ES-I3 (cell line): ENCODE measurements around the gene TMCC1.

Experiments
- H3K36me3 ChIP-seq: 2 replicates; pipeline ENCODE4 v1.6.1; 2013; ENCODE audit warnings: mild to moderate bottlenecking, low read length, control low read depth, moderate library complexity; ENCODE audit not compliant: insufficient read depth
- H3K4me1 ChIP-seq: 2 replicates; pipeline ENCODE4 v1.6.1; 2013; ENCODE audit warnings: mild to moderate bottlenecking, control low read depth, low read length; ENCODE audit not compliant: insufficient read depth
- H3K9ac ChIP-seq: 2 replicates; pipeline ENCODE4 v1.6.1; 2013; ENCODE audit warnings: low read depth, mild to moderate bottlenecking, low read length, moderate library complexity
- H3K9me3 ChIP-seq: 2 replicates; pipeline ENCODE4 v1.6.1; 2013; ENCODE audit warnings: mild to moderate bottlenecking, low read length, moderate library complexity; ENCODE audit not compliant: control insufficient read depth, insufficient read depth

The TMCC1 gene

DNA sequence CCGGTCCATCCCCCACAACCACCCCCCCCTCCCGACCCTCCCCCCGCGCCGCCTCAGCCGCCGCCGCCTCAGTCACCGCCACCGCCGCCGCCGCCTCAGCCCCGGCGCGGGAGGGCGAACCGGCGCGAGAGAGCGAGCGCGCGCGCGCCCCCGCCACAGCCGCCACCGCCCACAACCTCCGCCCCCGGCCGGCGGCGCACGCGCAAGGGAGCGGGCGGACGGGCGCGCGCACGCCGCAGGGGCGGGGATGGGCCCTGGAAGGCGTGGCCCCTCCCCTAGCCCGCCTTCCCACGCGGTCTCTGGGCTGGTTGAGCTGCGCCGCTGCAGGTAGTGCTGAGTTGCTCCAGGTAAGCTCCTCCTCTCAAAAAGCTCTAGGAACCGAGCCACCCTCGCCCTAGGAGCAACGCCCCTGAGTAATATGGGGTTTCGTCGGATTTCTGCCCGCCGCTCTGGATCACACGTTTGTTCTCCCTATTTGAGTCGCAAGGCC lies at the start of gene TMCC1:
Gene TMCC1 (minus strand): TSS at position 131 of the 490 bp plus-strand sequence.
- H3K9ac ChIP-seq = peak within 1 kb of the TSS; percentile 97
- H3K4me1 ChIP-seq = peaks cover 19% of the 10 kb centered on the region
- H3K9me3 ChIP-seq = no peaks in the 10 kb centered on the region
- H3K36me3 ChIP-seq = no peaks in the 10 kb centered on the region

DNA sequence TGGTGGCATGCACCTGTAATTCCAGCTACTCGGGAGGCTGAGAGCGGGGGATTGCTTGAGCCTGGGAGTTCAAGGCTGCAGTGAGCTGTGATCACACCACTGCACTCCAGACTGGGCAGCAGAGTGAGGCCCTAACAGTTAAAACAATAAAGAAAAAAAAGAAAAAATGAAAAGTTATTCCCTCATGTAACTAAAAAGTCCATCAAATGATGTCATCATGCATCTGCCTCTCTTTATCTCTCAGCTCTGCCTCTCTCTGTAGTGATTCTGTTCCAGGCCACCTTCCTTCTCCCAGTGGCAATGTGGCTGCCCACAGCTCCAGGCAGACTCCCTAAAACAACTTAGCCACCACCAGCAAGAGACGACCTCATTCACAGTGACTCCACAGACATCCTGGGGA lies 49.5 kb upstream of the TMCC1 start:
- Histone ChIP-seq H3K36me3 (no peaks in the 10 kb centered on the region), H3K4me1 (no peaks in the 10 kb centered on the region), H3K9ac (no peak overlapping the region)

DNA sequence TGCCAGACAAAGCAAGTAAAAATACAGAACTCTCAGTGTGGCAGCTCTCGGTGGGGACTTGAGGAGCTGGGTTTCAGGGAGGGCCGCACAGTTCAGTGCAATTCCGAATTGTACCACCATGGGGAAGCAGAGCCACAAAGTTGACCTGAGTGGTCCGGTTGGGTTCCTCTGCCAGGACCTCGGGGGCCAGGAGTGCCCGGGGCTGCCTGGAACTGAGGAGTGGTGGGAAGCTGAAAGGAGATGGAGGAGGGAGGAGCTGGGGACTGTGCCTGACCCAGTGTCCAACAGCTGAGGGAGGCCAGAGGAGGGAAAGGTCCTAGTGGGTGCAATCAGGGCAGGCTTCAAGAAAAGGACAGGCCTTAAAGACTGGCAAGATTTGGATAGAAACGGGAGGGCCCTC lies 48.8 kb upstream of the TMCC1 start:
- H3K36me3 ChIP-seq = no peaks in the 10 kb centered on the region
- no peak overlapping the region for H3K9ac ChIP-seq
- no peaks in the 10 kb centered on the region for H3K9me3 ChIP-seq
- no peaks in the 10 kb centered on the region for H3K4me1 ChIP-seq

More for the DNA sequence above, 49.5 kb upstream of the TMCC1 start:
- no peaks in the 10 kb centered on the region for H3K9me3 ChIP-seq

DNA sequence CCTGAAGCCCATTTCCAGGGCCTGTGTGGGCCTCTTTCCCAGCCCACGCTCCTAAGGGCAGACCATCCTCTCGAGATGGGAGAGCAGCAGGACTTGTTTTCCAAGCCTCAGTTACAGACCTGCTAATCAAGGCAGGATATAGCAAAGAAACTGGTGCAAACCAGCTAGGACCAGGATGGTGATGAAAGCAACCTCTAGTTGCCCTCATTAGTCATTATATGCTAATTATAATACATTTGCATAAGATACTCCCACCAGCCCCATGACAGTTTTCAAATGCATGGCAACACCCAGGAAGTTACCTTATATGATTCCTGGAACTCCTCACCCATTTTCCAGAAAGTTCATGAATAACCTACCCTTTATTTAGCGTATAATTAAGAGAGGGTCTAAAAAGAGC lies 46.6 kb upstream of the TMCC1 start:
- H3K4me1 ChIP-seq = peaks cover 2% of the 10 kb centered on the region; the same call in 1 of the 2 replicates
- H3K36me3 ChIP-seq = no peaks in the 10 kb centered on the region
- no peak overlapping the region for H3K9ac ChIP-seq
- no peaks in the 10 kb centered on the region for H3K9me3 ChIP-seq

DNA sequence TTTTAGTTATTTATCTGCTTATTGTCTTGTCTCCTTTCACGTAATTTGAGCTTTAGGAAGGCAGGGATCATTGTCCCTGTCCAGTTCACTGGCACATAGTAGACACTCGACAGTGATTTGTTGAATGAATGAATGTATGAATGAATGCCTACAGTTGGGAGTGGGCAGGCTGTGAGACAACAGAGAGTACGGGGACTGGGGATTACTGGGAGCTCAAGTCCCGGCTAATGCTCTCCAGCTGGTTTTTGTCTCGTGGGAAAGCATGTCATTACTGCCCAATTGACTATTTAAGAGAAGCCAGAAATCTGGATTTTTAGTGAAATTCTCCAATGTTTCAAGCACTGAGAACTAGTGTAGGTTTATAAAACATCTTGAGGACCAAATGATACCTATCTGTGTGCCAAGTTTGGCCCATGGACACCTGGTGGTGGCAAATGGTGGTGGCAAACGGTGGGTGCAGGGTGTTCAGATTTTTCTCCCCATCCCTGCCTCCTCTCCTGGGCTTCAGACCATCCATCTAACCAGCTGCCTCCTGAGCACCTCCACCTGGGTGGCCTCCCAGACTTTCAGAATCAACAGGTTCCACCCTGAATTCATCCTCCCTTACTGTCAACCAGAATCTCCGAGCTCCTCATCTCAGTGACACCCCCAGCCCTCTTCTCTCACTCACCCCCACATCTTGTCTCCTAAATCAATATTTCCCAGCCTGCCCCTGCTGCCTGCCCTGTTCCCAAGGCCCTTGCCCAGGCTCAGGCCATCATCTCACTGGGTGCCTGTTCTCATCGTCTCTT lies 44.8 kb upstream of the TMCC1 start:
- H3K36me3 ChIP-seq = no peaks in the 10 kb centered on the region
- no peak overlapping the region for H3K9ac ChIP-seq
- no peaks in the 10 kb centered on the region for H3K9me3 ChIP-seq
- peaks cover 2% of the 10 kb centered on the region; the same call in 1 of the 2 replicates for H3K4me1 ChIP-seq

DNA sequence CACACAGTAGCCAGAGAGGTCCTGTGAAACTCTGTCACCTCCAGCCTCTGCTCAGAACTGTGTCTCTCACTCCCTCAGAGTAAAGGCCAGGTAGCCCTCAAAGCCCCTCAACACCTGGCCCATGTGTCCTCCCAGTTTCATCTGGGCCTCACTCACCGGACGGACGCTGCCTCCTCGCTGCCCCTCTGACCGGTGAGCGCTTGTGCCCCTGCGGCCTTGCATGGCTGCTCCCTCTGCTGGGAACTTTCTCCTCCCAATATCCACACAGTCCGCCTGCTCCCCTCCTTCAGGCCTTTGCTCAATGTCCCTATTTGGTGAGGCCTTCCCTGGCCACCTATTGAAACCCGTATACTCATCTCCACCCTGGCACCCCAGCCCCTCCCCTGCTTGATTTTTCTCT lies 44.2 kb upstream of the TMCC1 start:
- Histone ChIP-seq H3K36me3 (no peaks in the 10 kb centered on the region), H3K9ac (no peak overlapping the region)

DNA sequence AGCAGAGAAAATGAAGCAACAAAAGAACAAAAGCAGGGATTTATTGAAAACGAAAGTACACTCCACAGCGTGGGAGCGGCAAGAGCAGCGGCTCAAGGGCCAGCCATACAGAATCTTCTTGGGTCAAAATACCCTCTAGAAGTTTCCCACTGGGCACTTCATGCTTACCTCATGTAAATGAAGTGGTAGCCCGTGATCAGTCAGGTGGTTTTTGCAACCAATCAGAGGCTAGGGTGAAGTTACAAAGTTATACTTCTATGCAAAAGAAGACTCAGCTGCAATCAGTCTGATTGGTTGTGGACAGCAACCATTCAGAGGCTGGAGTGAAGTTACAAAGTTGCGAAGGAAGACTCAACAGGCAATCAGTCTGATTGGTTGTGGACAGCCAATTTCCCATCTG lies 43.2 kb upstream of the TMCC1 start:
- no peak overlapping the region for H3K9ac ChIP-seq

More for the DNA sequence above, 44.2 kb upstream of the TMCC1 start:
- H3K9me3 ChIP-seq = no peaks in the 10 kb centered on the region
- peaks cover 2% of the 10 kb centered on the region; the same call in 1 of the 2 replicates for H3K4me1 ChIP-seq

DNA sequence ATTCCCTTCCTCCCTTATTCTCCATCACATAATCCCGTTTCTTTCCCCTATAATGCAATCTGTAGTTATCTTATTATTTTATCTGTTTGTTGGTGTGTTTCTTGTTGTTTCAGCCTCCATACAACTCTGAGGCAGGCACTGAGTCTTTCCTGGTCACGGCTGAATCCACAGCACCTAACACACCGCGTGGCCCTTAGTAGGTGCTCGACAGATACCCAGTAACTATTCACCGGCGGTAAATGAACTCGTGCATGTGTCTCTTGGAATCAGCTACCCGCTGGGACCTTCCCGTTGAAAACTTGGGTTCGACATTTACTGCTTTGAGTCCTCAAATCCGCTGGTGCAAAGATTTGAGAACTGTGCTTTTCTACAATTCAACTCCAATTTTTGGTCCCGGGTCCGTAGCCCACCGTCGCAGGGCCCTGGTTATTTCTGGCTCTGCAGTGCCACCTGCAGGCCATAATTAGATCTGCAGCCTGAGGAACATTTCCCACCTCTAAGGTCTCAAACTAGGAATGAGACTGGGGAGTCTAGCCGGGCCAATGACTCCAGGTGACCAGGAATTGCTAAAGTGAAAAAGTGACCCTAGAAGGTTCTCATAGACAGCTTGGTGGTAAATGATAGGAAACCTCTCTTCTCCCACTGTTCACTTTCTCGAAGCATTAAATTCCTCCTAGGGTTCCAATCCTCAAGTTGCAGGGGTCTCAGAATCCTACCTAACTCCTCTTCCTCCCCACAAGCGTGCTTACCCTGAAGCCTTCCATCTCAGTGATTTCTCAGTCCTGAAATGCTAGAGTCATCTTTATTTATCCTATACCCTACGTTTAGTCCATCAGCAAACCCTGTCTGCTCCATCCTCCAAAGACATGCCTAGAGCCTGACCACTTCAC lies 41.0 kb upstream of the TMCC1 start:
- H3K9me3 ChIP-seq = peaks cover 11% of the 10 kb centered on the region; the same call in 1 of the 2 replicates
- peak overlapping the region; percentile 5; the same call in 1 of the 2 replicates for H3K9ac ChIP-seq
- H3K36me3 ChIP-seq = no peaks in the 10 kb centered on the region
- peaks cover 2% of the 10 kb centered on the region; the same call in 1 of the 2 replicates for H3K4me1 ChIP-seq

More for the DNA sequence above, 43.2 kb upstream of the TMCC1 start:
- H3K36me3 ChIP-seq = no peaks in the 10 kb centered on the region
- H3K4me1 ChIP-seq = peaks cover 2% of the 10 kb centered on the region; the same call in 1 of the 2 replicates
- 0 out of 2 replicates have a peak, but pooled peaks cover under 1% of the 10 kb centered on the region for H3K9me3 ChIP-seq

DNA sequence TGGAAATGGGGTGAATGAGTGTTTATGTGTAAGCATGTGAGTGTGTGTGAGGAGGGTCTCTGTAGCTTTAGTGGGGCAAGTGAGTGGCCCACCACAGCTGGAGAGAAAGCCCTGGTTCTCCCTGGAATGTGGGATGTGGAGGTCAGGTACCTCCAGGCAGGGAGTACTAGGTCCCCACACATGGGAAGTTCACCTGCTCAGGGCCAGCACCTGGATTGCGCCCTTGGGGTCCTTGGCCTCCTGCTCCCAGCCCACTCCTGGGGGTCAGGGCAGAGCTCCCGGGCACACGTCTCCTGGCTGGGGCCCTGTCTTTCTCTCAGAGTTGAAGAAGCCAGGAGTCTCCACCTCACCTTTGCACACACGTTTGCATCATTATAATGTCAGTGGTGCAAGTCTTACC lies 40.0 kb upstream of the TMCC1 start:
- H3K36me3 ChIP-seq = no peaks in the 10 kb centered on the region
- H3K9me3 ChIP-seq = peaks cover 14% of the 10 kb centered on the region
- H3K9ac ChIP-seq = no peak overlapping the region
- H3K4me1 ChIP-seq = peaks cover 2% of the 10 kb centered on the region; the same call in 1 of the 2 replicates

DNA sequence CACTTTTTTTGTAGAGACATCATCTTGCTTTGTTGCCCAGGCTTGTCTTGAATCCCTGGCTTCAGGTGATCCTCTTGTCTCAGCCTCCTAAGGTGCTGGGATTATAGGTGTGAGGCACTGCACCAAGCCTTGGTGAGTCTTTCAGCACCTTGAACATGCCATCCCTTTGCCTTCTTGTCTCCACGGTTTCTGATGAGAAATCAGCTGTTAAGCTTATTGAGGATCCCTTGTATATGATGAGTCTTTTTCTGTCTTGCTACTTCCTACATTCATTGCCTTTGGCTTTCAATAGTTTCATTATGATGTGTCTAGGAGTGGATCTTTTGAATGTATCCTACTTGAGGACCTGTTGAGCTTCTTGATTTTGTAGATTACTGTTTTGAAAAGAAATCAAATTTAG lies 35.9 kb upstream of the TMCC1 start:
- Histone ChIP-seq H3K36me3 (no peaks in the 10 kb centered on the region), H3K9me3 (peaks cover 17% of the 10 kb centered on the region), H3K4me1 (no peaks in the 10 kb centered on the region), H3K9ac (no peak overlapping the region)

DNA sequence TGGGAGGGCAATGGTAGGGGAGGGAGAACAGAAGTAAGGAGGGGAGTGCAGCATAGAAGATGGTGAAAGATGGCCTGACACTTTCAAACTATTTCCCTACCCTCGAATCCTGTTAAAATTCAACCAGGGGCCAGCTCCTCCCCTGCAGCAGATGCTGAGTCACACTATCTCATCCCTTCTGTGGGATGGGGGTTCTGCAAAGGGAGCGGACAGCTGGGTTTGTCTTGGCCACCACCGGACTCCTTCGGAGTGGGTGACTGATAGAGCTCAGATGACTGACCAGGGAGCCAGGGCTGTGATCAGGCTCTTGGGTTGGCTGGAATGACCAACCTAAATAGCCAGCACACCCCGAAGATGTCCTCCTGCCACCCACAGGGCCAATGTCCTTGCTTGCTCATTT lies 33.6 kb upstream of the TMCC1 start:
- no peaks in the 10 kb centered on the region for H3K36me3 ChIP-seq
- H3K9me3 ChIP-seq = peaks cover 17% of the 10 kb centered on the region
- no peaks in the 10 kb centered on the region for H3K4me1 ChIP-seq
- no peak overlapping the region for H3K9ac ChIP-seq

DNA sequence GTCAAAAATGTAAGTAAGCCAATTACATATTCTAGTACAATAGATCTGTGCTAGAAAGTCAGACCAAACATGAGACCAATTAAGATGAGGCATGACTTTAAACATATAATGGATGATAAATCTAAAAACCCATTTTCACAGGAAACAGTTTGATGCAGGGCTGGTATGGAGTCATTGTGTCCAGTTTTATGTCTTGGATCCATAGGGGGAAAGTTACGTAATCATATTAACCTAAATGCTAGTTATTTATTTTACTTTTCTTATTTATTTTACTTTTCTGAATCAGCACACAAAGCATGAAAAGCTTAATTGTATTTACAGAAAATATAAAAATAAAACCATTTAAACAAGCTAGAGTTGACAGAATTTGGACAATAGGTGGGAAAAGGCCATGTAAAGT lies 26.3 kb upstream of the TMCC1 start:
- Histone ChIP-seq H3K4me1 (no peaks in the 10 kb centered on the region), H3K9ac (no peak overlapping the region), H3K9me3 (peaks cover 22% of the 10 kb centered on the region), H3K36me3 (no peaks in the 10 kb centered on the region)

DNA sequence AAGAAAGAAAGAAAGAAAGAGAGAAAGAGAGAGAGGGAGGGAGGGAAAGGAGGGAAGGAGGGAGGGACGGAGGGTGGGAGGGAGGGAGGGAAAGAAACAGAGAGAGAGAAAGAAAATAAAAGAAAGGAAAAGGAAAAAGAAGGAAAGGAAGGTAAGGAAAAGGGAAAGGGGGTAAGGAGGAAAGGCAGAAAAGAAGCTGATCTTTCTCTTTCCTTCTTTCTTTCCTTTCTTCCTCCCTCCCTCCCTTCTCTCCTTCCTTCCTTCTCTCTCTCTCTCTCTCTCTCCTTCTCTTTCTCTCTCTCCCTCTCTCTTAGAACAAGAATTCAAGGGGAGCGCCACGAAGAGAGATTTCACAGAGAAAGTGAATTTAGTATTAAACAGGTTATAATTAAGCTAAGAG lies 25.8 kb upstream of the TMCC1 start:
- no peaks in the 10 kb centered on the region for H3K4me1 ChIP-seq
- H3K9me3 ChIP-seq = peaks cover 22% of the 10 kb centered on the region
- H3K9ac ChIP-seq = no peak overlapping the region
- no peaks in the 10 kb centered on the region for H3K36me3 ChIP-seq

DNA sequence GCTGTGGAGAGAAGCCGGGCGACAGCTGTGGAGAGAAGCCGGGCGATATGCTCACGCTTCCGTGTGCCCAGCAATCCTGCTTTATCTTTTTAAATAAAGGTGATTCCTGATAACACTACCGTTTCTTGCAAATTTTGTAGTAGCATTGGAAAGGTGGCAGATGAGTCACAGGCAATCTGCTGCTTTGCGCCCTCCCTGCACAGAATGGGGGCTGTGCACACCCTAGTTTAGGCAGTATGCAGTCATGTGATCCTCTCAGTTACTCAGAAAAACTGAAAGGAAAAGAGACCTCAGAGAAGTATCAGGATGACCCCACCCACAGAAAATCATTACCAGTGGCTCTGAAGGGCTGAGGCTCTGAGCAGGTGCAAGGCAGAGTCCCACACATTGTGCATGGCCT lies 24.9 kb upstream of the TMCC1 start:
- Histone ChIP-seq H3K9ac (no peak overlapping the region), H3K9me3 (peaks cover 22% of the 10 kb centered on the region), H3K36me3 (no peaks in the 10 kb centered on the region), H3K4me1 (no peaks in the 10 kb centered on the region)
